Erythroblast (primary cell): ENCODE data around the gene HUS1.

ENCODE experiments used
- GATA1 ChIP-seq: IDR thresholded peaks from 2 replicates; pipeline ENCODE4 v1.6.1; 2011; ENCODE audit warnings: low read depth, mild to moderate bottlenecking, control low read depth, low read length, moderate library complexity
- POLR2A ChIP-seq: IDR thresholded peaks from 2 replicates; pipeline ENCODE4 v1.6.1; 2011; ENCODE audit warnings: mild to moderate bottlenecking, low read length

DNA sequence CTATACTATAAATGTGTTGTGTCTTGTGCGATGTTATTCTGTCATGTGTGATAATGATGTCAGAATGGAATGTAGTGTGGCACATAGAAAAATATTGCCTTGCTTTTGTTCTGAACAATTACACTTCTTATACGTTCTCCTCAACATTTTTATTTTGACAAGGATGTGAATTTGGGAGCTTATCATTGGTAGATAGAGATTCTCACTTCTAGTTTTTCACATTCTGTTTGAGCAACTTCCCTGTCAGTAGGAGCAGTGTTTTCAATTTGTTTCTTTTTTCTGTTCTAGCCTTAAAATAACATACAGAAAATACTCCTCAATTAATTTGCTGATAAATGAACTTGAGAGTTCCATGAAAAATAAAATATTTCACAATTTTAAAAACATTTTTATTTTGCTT lies 31.9 kb upstream of the HUS1 start:
- TF ChIP-seq POLR2A (no peak), GATA1 (no peak)
